Spinal cord (tissue), 10 donors: ENCODE measurements around the gene TLCD4. TPM values are rescaled to one million over a fixed set of nuclear protein-coding genes. Genes with fewer than 3 reads are reported as not detected.
"Not testable (repeated sequence)": the region's sequence is repeated elsewhere in the genome, so short reads cannot be mapped to it uniquely, and the experiment has no call there.

Experiments used
- DNase-seq, 6 donors: peaks; one replicate each; pipeline versions ENCODE4 v3.0.0 to v3.0.0-alpha.2; 2013 to 2015; ENCODE audit warnings: low spot score in 6 of 6, low read depth in 4 of 6
- H3K27ac ChIP-seq: one replicate; pipeline ENCODE4 v1.5.1; 2013; ENCODE audit warnings: low read depth, low read length, control low read depth
- H3K27me3 ChIP-seq: one replicate; pipeline ENCODE4 v1.6.1; 2013; ENCODE audit warnings: low read length; ENCODE audit not compliant: control insufficient read depth, insufficient read depth
- H3K36me3 ChIP-seq: one replicate; pipeline ENCODE4 v1.6.1; 2013; ENCODE audit warnings: low read length; ENCODE audit not compliant: control insufficient read depth, insufficient read depth
- H3K4me1 ChIP-seq: one replicate; pipeline ENCODE4 v1.6.1; 2013; ENCODE audit warnings: low read length; ENCODE audit not compliant: control insufficient read depth, insufficient read depth
- H3K4me3 ChIP-seq: one replicate; pipeline ENCODE4 v1.5.1; 2013; ENCODE audit warnings: low read depth, low read length, control low read depth
- H3K9me3 ChIP-seq: one replicate; pipeline ENCODE4 v1.6.1; 2013; ENCODE audit warnings: low read length; ENCODE audit not compliant: control insufficient read depth, insufficient read depth
- WGBS: methylation state at CpG from one replicate; pipeline ENCODE4 v1.1.5; 2013; ENCODE audit warnings: missing lambda C conversion rate; ENCODE audit not compliant: insufficient coverage; 5-methylcytosine and 5-hydroxymethylcytosine counted together
- polyA plus RNA-seq, 2 donors: library from polyadenylated mRNA; unstranded; fragments of 120-200 nt; gene quantifications; one replicate each; pipeline ENCODE4 v1.2.1, GENCODE V29; 2013; ENCODE audit not compliant: insufficient read length in 2 of 2
- total RNA-seq, 2 donors: library from RNA; depleted of rRNA in 1 of 2; stranded (reverse); fragments of 120-200 nt in 1 of 2; fragments of >200 nt in 1 of 2; gene quantifications; one replicate each; pipeline versions ENCODE4 v1.2.3 to v1.2.4, GENCODE V29; 2013 to 2014
- donor health status: healthy.

The TLCD4 gene
- total and polyA plus RNA-seq, 4 donors: 3.9 to 29.8 (median 7.9) TPM

DNA sequence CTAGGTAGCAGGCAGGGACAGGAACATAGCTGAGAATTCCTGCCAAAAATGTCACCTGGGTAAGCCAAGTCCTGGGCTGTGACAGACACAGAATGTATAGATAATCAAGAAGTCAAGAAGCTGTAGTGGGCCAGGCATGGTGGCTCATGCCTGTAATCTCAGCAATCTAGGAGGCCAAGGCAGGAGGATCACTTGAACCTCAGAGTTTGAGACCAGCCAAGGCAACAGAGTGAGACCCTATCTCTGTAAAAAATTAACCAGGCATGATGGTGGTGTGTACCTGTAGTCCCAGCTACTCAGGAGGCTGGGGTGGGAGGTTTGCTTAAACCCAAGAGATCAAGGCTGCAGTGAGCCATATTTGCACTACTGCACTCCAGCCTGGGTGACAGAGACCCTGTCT, 41.1 kb upstream of the TLCD4 start:
- Histone ChIP-seq H3K27me3 (no peaks in the 10 kb centered on the region), H3K36me3 (no peaks in the 10 kb centered on the region)
- no peak for DNase-seq

GRCh38 chr1:95080446-95080845, 36.7 kb upstream of the TLCD4 start:
- Histone ChIP-seq H3K4me1 (no peaks in the 10 kb centered on the region), H3K27me3 (no peaks in the 10 kb centered on the region), H3K4me3 (no peak overlapping the region), H3K36me3 (no peaks in the 10 kb centered on the region), H3K9me3 (no peaks in the 10 kb centered on the region), H3K27ac (no peak overlapping the region)
- 50% methylated on average over 1 of the region's 1 CpG for WGBS
- no peak for DNase-seq

More for the DNA sequence above, 41.1 kb upstream of the TLCD4 start:
- Histone ChIP-seq H3K27ac (no peak overlapping the region), H3K9me3 (no peaks in the 10 kb centered on the region), H3K4me1 (peaks cover 4% of the 10 kb centered on the region), H3K4me3 (no peak overlapping the region)

GRCh38 chr1:95080879-95081278, 36.3 kb upstream of the TLCD4 start:
- Histone ChIP-seq H3K4me3 (no peak overlapping the region), H3K27me3 (no peaks in the 10 kb centered on the region), H3K36me3 (no peaks in the 10 kb centered on the region), H3K9me3 (no peaks in the 10 kb centered on the region), H3K4me1 (no peaks in the 10 kb centered on the region), H3K27ac (no peak overlapping the region)
- no CpG with 5 or more reads among the region's 1 CpG for WGBS
- no peak for DNase-seq

DNA sequence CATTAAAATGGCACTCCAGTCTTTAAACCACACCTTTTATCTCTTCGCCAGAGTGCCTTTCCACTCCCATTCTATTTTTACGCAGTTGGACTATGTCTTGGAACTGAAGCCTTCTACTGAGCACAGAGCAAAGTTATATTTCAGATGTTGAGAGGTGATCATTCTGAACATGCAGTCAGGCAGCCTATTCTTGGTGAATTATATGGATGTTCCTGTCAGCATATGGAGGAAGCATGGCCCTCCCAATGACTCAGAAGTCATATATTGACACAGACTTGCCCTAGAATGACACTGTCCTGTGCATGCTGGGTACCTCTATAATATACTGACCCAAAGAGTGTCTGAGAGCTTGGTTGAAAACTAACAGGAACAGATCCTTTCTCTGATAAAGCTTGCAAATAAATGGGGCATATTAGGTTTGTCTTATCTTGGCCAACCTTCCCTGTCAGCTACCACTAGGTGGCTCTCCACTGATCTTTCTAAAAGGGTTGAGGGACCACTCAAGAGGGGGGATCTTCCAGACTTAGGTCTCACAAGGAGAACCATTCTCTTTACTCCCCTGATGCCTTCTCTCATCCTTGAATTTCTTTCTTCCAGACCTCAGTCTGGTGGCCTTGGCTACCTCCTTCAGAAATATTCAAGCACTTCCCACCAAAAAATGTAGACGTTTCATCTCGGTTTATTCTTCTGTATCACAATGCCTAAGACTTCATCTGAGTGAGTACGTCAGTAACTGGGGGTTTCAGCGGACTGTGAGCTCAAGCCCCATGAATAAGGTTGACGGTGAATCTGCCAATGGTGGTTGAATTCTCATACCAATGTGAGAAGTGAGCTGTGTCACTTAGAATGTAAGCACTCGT, 32.6 kb upstream of the TLCD4 start:
- DNase-seq: peak in 2 of 6 donors; percentile 44 to 57
- H3K36me3 ChIP-seq: no peaks in the 10 kb centered on the region
- no peak overlapping the region for H3K4me3 ChIP-seq
- H3K9me3 ChIP-seq: no peaks in the 10 kb centered on the region
- no peak overlapping the region for H3K27ac ChIP-seq
- H3K27me3 ChIP-seq: no peaks in the 10 kb centered on the region
- H3K4me1 ChIP-seq: no peaks in the 10 kb centered on the region
- WGBS: 100% methylated on average over 1 of the region's 8 CpGs

- Histone ChIP-seq H3K27me3 (no peaks in the 10 kb centered on the region), H3K4me3 (no peak overlapping the region), H3K4me1 (no peaks in the 10 kb centered on the region), H3K36me3 (no peaks in the 10 kb centered on the region), H3K27ac (no peak overlapping the region), H3K9me3 (no peaks in the 10 kb centered on the region)
- 90% methylated on average over 2 of the region's 2 CpGs for WGBS
- no peak for DNase-seq
These were observed 31.8 kb upstream of the TLCD4 start for GRCh38 chr1:95085376-95085775.

DNA sequence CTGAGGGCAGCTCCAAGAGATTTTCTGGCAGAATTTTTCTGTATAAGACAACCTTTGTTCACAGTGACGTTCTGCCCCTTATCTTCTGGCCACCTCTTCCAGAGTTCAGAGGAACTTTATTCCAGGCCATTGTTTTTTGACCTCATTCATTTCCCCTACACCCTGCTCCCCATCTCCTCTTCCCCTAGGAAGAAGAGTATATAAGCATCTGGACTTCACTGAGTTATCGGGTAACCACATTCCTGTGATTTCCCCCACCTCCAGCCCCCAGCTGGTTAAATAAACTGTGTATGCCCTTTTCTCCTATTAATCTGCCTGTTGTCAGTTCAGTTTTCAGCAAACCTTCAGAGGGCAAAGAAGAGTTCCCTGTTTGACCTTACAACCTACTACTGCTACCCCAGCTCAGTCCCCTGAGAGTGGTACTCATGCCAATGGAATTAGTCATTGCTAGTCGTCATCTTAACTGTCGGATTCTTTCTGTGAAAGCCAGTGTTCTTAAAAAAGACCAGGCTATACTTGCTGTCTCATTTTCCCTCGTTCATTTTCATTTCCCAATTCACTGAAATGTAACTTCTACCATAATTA, 30.1 kb upstream of the TLCD4 start:
- no peak overlapping the region for H3K27ac ChIP-seq

GRCh38 chr1:95088303-95088702, 28.9 kb upstream of the TLCD4 start:
- H3K4me1 ChIP-seq: no peaks in the 10 kb centered on the region
- no peaks in the 10 kb centered on the region for H3K36me3 ChIP-seq
- DNase-seq: no peak
- no peaks in the 10 kb centered on the region for H3K27me3 ChIP-seq
- WGBS: no CpG with 5 or more reads among the region's 1 CpG
- no peak overlapping the region for H3K27ac ChIP-seq
- no peak overlapping the region for H3K4me3 ChIP-seq
- H3K9me3 ChIP-seq: no peaks in the 10 kb centered on the region

More for the DNA sequence above, 30.1 kb upstream of the TLCD4 start:
- DNase-seq: peak in 1 of 6 donors; percentile 15
- H3K36me3 ChIP-seq: no peaks in the 10 kb centered on the region
- 61% methylated on average over 3 of the region's 5 CpGs for WGBS
- H3K4me1 ChIP-seq: no peaks in the 10 kb centered on the region
- no peak overlapping the region for H3K4me3 ChIP-seq
- H3K9me3 ChIP-seq: no peaks in the 10 kb centered on the region
- H3K27me3 ChIP-seq: no peaks in the 10 kb centered on the region

GRCh38 chr1:95089650-95090287, 27.4 kb upstream of the TLCD4 start:
- no peak for DNase-seq
- WGBS: 92% methylated on average over 5 of the region's 6 CpGs

GRCh38 chr1:95091290-95091689, 25.9 kb upstream of the TLCD4 start:
- not testable (repeated sequence) for H3K9me3 ChIP-seq, H3K36me3 ChIP-seq, H3K27ac ChIP-seq, H3K4me3 ChIP-seq, H3K27me3 ChIP-seq, H3K4me1 ChIP-seq, DNase-seq
- 71% methylated on average over 28 of the region's 28 CpGs for WGBS

More at GRCh38 chr1:95089650-95090287, 27.4 kb upstream of the TLCD4 start:
- no peak overlapping the region for H3K4me3 ChIP-seq
- no peaks in the 10 kb centered on the region for H3K36me3 ChIP-seq
- H3K27ac ChIP-seq: no peak overlapping the region
- H3K27me3 ChIP-seq: no peaks in the 10 kb centered on the region
- H3K9me3 ChIP-seq: no peaks in the 10 kb centered on the region
- no peaks in the 10 kb centered on the region for H3K4me1 ChIP-seq
